ENCODE results near the gene ABCA4.

DNA sequence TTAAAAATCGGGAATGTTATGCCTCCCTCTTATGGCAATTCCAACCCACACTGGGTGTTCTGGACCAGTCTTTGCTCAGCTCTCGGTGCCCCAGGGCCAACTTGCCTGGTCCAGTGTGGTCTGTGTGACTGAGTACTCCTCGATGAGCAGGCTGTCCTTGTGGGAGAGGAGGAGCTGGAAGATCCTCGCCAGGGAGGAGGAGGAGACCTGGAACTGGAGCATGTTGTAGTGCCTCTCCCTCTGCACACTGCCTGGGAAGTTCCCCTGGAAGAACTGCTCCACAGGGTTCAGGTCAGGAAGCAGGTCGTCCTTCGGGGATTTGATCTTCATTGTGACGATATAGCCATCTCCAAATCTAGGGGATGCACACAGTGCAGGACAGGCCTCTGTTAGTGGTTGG is 123.2 kb downstream of the ABCA4 start:
- TF ChIP-seq, protein P1, sequence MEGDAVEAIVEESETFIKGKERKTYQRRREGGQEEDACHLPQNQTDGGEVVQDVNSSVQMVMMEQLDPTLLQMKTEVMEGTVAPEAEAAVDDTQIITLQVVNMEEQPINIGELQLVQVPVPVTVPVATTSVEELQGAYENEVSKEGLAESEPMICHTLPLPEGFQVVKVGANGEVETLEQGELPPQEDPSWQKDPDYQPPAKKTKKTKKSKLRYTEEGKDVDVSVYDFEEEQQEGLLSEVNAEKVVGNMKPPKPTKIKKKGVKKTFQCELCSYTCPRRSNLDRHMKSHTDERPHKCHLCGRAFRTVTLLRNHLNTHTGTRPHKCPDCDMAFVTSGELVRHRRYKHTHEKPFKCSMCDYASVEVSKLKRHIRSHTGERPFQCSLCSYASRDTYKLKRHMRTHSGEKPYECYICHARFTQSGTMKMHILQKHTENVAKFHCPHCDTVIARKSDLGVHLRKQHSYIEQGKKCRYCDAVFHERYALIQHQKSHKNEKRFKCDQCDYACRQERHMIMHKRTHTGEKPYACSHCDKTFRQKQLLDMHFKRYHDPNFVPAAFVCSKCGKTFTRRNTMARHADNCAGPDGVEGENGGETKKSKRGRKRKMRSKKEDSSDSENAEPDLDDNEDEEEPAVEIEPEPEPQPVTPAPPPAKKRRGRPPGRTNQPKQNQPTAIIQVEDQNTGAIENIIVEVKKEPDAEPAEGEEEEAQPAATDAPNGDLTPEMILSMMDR (IDR thresholded peaks at IDR 0.05): no peak
- TF ChIP-seq POLR2A (IDR thresholded peaks at IDR 0.05): no peak

Measured in Peyer's patch (tissue), 4 donors.